Measurements from ENCODE around the gene FREM2. TPM values are rescaled to one million over a fixed set of nuclear protein-coding genes. Genes with fewer than 3 reads are reported as not detected.

FREM2 gene
- total and polyA plus RNA-seq, 2 of the 13 experiments (the other 11 are each of a cell fraction or from before 2014, with no cell fraction given): not detected

DNA sequence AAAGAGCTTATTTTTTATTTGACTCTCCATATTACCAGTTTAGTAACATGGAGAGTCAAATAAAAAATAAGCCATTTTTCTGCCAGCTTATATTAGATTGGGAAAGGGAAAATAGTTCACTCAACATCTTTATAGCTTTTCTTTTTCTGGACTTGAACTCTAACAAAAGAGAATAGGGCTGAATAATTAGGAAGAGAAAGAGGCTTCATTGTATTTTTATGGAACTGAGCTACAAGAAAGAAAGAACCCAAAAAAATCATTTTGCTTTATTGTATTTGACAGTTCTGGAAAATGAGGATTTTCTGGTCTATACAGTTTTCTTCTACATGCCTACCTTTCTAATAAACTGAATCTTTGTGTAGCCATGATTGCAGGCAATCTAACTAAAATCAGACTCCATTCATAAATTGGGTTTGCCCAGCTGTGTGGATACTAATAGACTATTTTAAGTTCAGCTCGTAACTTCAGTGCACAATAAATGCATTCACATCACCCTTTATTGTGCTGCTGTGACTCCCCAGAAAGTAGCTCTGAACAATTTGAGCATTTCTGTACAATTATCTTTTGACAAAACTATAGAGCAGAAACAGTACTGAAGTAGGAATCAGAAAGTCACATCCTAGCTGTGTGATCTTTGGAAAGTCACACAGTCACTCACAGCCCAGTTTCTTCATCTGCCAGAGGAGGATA, 188.5 kb downstream of the FREM2 start:
- no peak overlapping the region for H3K4me3 ChIP-seq (replicated peaks in 1 of 3; ENCODE audit: insufficient read depth in 1 of 3, low read depth in 2 of 3, low read length in 3 of 3)
- in situ Hi-C loops (cut with HindIII; ENCODE audit: extremely low pct_ligation_motif_present, low pct_unique_long_range_greater_than_20kb) (loop anchor here (10.0 kb wide), 1 partner anchor 61 kb away; no protein-coding TSS in a partner anchor), intact Hi-C loops (cut with micrococcal nuclease; ENCODE audit: unreplicated experiment) (no loop called here)
- H3K9me3 ChIP-seq (ENCODE audit: low read length): no peaks in the 10 kb centered on the region
- TF ChIP-seq CCDC6 (CRISPR knock-in tag; IDR thresholded peaks at IDR 0.05): no peak
- no peak for TF ChIP-seq TSC22D2 (CRISPR knock-in tag; IDR thresholded peaks at IDR 0.05; ENCODE audit: borderline replicate concordance)
- no peak for TF ChIP-seq ZFP41 (CRISPR knock-in tag; IDR thresholded peaks at IDR 0.05; ENCODE audit: borderline replicate concordance)
- no peak for TF ChIP-seq FOXC1 (CRISPR knock-in tag; IDR thresholded peaks at IDR 0.05; ENCODE audit: borderline replicate concordance)
- TF ChIP-seq, protein P1, sequence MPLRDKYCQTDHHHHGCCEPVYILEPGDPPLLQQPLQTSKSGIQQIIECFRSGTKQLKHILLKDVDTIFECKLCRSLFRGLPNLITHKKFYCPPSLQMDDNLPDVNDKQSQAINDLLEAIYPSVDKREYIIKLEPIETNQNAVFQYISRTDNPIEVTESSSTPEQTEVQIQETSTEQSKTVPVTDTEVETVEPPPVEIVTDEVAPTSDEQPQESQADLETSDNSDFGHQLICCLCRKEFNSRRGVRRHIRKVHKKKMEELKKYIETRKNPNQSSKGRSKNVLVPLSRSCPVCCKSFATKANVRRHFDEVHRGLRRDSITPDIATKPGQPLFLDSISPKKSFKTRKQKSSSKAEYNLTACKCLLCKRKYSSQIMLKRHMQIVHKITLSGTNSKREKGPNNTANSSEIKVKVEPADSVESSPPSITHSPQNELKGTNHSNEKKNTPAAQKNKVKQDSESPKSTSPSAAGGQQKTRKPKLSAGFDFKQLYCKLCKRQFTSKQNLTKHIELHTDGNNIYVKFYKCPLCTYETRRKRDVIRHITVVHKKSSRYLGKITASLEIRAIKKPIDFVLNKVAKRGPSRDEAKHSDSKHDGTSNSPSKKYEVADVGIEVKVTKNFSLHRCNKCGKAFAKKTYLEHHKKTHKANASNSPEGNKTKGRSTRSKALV (CRISPR knock-in tag; IDR thresholded peaks at IDR 0.05): no peak
- TF ChIP-seq, protein P2, sequence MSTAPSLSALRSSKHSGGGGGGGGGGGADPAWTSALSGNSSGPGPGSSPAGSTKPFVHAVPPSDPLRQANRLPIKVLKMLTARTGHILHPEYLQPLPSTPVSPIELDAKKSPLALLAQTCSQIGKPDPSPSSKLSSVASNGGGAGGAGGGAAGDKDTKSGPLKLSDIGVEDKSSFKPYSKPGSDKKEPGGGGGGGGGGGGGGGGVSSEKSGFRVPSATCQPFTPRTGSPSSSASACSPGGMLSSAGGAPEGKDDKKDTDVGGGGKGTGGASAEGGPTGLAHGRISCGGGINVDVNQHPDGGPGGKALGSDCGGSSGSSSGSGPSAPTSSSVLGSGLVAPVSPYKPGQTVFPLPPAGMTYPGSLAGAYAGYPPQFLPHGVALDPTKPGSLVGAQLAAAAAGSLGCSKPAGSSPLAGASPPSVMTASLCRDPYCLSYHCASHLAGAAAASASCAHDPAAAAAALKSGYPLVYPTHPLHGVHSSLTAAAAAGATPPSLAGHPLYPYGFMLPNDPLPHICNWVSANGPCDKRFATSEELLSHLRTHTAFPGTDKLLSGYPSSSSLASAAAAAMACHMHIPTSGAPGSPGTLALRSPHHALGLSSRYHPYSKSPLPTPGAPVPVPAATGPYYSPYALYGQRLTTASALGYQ (CRISPR knock-in tag; IDR thresholded peaks at IDR 0.05): no peak
- TF ChIP-seq RXRA (CRISPR knock-in tag; IDR thresholded peaks at IDR 0.05): no peak
- no peak for TF ChIP-seq NONO (IDR thresholded peaks at IDR 0.05)
- no peak for TF ChIP-seq NONO (CRISPR knock-in tag; conservative IDR thresholded peaks at IDR 0.05)
- TF ChIP-seq ZNF10 (CRISPR knock-in tag; IDR thresholded peaks at IDR 0.05; ENCODE audit: borderline replicate concordance, low read depth): no peak
- TF ChIP-seq, protein P3, sequence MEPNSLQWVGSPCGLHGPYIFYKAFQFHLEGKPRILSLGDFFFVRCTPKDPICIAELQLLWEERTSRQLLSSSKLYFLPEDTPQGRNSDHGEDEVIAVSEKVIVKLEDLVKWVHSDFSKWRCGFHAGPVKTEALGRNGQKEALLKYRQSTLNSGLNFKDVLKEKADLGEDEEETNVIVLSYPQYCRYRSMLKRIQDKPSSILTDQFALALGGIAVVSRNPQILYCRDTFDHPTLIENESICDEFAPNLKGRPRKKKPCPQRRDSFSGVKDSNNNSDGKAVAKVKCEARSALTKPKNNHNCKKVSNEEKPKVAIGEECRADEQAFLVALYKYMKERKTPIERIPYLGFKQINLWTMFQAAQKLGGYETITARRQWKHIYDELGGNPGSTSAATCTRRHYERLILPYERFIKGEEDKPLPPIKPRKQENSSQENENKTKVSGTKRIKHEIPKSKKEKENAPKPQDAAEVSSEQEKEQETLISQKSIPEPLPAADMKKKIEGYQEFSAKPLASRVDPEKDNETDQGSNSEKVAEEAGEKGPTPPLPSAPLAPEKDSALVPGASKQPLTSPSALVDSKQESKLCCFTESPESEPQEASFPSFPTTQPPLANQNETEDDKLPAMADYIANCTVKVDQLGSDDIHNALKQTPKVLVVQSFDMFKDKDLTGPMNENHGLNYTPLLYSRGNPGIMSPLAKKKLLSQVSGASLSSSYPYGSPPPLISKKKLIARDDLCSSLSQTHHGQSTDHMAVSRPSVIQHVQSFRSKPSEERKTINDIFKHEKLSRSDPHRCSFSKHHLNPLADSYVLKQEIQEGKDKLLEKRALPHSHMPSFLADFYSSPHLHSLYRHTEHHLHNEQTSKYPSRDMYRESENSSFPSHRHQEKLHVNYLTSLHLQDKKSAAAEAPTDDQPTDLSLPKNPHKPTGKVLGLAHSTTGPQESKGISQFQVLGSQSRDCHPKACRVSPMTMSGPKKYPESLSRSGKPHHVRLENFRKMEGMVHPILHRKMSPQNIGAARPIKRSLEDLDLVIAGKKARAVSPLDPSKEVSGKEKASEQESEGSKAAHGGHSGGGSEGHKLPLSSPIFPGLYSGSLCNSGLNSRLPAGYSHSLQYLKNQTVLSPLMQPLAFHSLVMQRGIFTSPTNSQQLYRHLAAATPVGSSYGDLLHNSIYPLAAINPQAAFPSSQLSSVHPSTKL (CRISPR knock-in tag; IDR thresholded peaks at IDR 0.05): no peak
- no peak for TF ChIP-seq ATM (IDR thresholded peaks at IDR 0.05; ENCODE audit: borderline replicate concordance)
- no peak for TF ChIP-seq JUNB (CRISPR knock-in tag; IDR thresholded peaks at IDR 0.05; ENCODE audit: borderline replicate concordance)
- no peak for TF ChIP-seq SMAD1 (CRISPR knock-in tag; IDR thresholded peaks at IDR 0.05; ENCODE audit: borderline replicate concordance, low read depth)
- WGBS (ENCODE audit: low lambda C conversion rate): 4% methylated on average over 1 of the region's 1 CpG
- H2AFZ ChIP-seq (ENCODE audit: low read length): no peak overlapping the region
- ChIA-PET CTCF (ENCODE audit: low intra/inter-chr PET ratio, low total read pairs) (no interaction called here), POLR2A (no interaction called here)
- no peak overlapping the region for H3K27ac ChIP-seq (ENCODE audit: extremely low read length, insufficient read depth, low read length)
- H4K20me1 ChIP-seq (ENCODE audit: insufficient read depth, low read length): no peaks in the 10 kb centered on the region
- H3K36me3 ChIP-seq (replicated peaks in 1 of 2; ENCODE audit: control insufficient read depth in 1 of 2, insufficient read depth in 2 of 2, low read length in 2 of 2): no peaks in the 10 kb centered on the region
- no peaks in the 10 kb centered on the region for H3K4me1 ChIP-seq (ENCODE audit: insufficient read depth, low read length)
- ATAC-seq: no peak
- no TSS peak for BruUV-seq (replicated peaks)
- no peak for DNase-seq (ENCODE audit: low spot score)
- peaks cover 0 to 1% of the 10 kb centered on the region in 2 experiments; a peak in 1 of 5 replicates for H3K27me3 ChIP-seq (ENCODE audit: control insufficient read depth in 1 of 2, insufficient read depth in 2 of 2, low read length in 2 of 2)
- H3K9ac ChIP-seq (ENCODE audit: insufficient read depth, low read depth, low read length): no peak overlapping the region
- H3K4me2 ChIP-seq (ENCODE audit: low read depth, low read length): no peak overlapping the region
- FAIRE-seq: no peak
- H3K79me2 ChIP-seq (ENCODE audit: insufficient read depth, low read length): no peaks in the 10 kb centered on the region
